Trophoblast cell (in vitro differentiated cells and primary cell): Measurements from ENCODE around the gene DHRS1.

Experiments used
- DNase-seq, 2 donors: peaks; one replicate each; pipeline ENCODE4 v3.0.0-alpha.2; 2016
- H2AFZ ChIP-seq: 2 replicates; pipeline ENCODE4 v1.6.1; 2013; ENCODE audit warnings: low read length, moderate library complexity, mild to moderate bottlenecking; ENCODE audit not compliant: insufficient read depth, poor library complexity
- H2AK5ac ChIP-seq: 2 replicates; pipeline ENCODE4 v1.6.1; 2013; ENCODE audit warnings: mild to moderate bottlenecking, low read length
- H2BK120ac ChIP-seq: 2 replicates; pipeline ENCODE4 v1.6.1; 2013; ENCODE audit warnings: low read length, mild to moderate bottlenecking, moderate library complexity; ENCODE audit not compliant: insufficient read depth, poor library complexity
- H2BK12ac ChIP-seq: 2 replicates; pipeline ENCODE4 v1.6.1; 2013; ENCODE audit warnings: mild to moderate bottlenecking, low read length, moderate library complexity
- H2BK5ac ChIP-seq: 2 replicates; pipeline ENCODE4 v1.6.1; 2013; ENCODE audit warnings: low read length, low read depth, moderate library complexity, mild to moderate bottlenecking; ENCODE audit not compliant: poor library complexity
- H3K14ac ChIP-seq: 2 replicates; pipeline ENCODE4 v1.6.1; 2013; ENCODE audit warnings: mild to moderate bottlenecking, low read length
- H3K18ac ChIP-seq: 2 replicates; pipeline ENCODE4 v1.6.1; 2013; ENCODE audit warnings: mild to moderate bottlenecking, low read length
- H3K23ac ChIP-seq: 2 replicates; pipeline ENCODE4 v1.6.1; 2013; ENCODE audit warnings: low read length
- H3K27ac ChIP-seq: 2 replicates; pipeline ENCODE4 v1.5.1; 2013; ENCODE audit warnings: low read depth, mild to moderate bottlenecking, inconsistent platforms, low read length, moderate library complexity
- H3K27me3 ChIP-seq: 2 replicates; pipeline ENCODE4 v1.6.1; 2013; ENCODE audit warnings: inconsistent platforms, mild to moderate bottlenecking, low read length, moderate library complexity; ENCODE audit not compliant: insufficient read depth
- H3K36me3 ChIP-seq, 2 experiments: 1 replicate in 1 of 2; 2 replicates in 1 of 2; pipeline ENCODE4 v1.6.1; 2013; ENCODE audit warnings: low read length in 2 of 2, mild to moderate bottlenecking in 2 of 2, moderate library complexity in 1 of 2; ENCODE audit not compliant: insufficient read depth in 2 of 2, control insufficient read depth in 1 of 2
- H3K4ac ChIP-seq: 2 replicates; pipeline ENCODE4 v1.6.1; 2013; ENCODE audit warnings: low read depth, mild to moderate bottlenecking, low read length, moderate library complexity
- H3K4me1 ChIP-seq, 2 experiments: 1 replicate in 1 of 2; 2 replicates in 1 of 2; pipeline ENCODE4 v1.6.1; 2013; ENCODE audit warnings: low read length in 2 of 2, mild to moderate bottlenecking in 2 of 2, moderate library complexity in 1 of 2; ENCODE audit not compliant: insufficient read depth in 2 of 2, control insufficient read depth in 1 of 2
- H3K4me2 ChIP-seq: 2 replicates; pipeline ENCODE4 v1.6.1; 2013; ENCODE audit warnings: inconsistent platforms, mild to moderate bottlenecking, low read length, moderate library complexity
- H3K4me3 ChIP-seq: 2 replicates; pipeline ENCODE4 v1.5.1; 2013; ENCODE audit warnings: mild to moderate bottlenecking, low read depth, low read length, inconsistent platforms
- H3K79me1 ChIP-seq: one replicate; pipeline ENCODE4 v1.6.1; 2013; ENCODE audit warnings: low read length
- H3K79me2 ChIP-seq: 2 replicates; pipeline ENCODE4 v1.6.1; 2013; ENCODE audit warnings: low read length, mild to moderate bottlenecking; ENCODE audit not compliant: control insufficient read depth, insufficient read depth, poor library complexity
- H3K9ac ChIP-seq: 2 replicates; pipeline ENCODE4 v1.6.1; 2013; ENCODE audit warnings: mild to moderate bottlenecking, low read length
- H3K9me3 ChIP-seq: 2 replicates; pipeline ENCODE4 v1.6.1; 2013; ENCODE audit warnings: low read depth, mild to moderate bottlenecking, control low read depth, inconsistent platforms, low read length; ENCODE audit not compliant: insufficient read depth
- H4K12ac ChIP-seq: 2 replicates; pipeline ENCODE4 v1.6.1; 2013; ENCODE audit warnings: low read depth, mild to moderate bottlenecking, low read length, moderate library complexity
- H4K8ac ChIP-seq: 2 replicates; pipeline ENCODE4 v1.6.1; 2013; ENCODE audit warnings: low read depth, mild to moderate bottlenecking, low read length, moderate library complexity
- H4K91ac ChIP-seq: one replicate; pipeline ENCODE4 v1.6.1; 2013; ENCODE audit warnings: low read depth, mild to moderate bottlenecking, low read length, moderate library complexity
- WGBS: extraction: QIAGEN DNeasy Blood & Tissue Kit; methylation state at CpG from one replicate; pipeline ENCODE4 v1.1.7; 2013; ENCODE audit warnings: missing lambda C conversion rate; ENCODE audit not compliant: insufficient read length, insufficient coverage; ENCODE audit errors: extremely low coverage; 5-methylcytosine and 5-hydroxymethylcytosine counted together

The DHRS1 gene

GRCh38 chr14:24274101-24274543 lies 25.5 kb downstream of the DHRS1 start:
- Histone ChIP-seq H4K12ac (no peak overlapping the region), H2AFZ (no peak overlapping the region), H3K36me3 (peaks cover 7 to 8% of the 10 kb centered on the region in 2 experiments), H2BK120ac (no peak overlapping the region), H3K23ac (no peak overlapping the region), H3K79me1 (peaks cover 5% of the 10 kb centered on the region), H3K79me2 (peaks cover 2% of the 10 kb centered on the region), H2BK5ac (no peak overlapping the region), H3K4me3 (no peak overlapping the region), H2BK12ac (no peak overlapping the region), H3K4me1 (peaks cover 2 to 7% of the 10 kb centered on the region in 2 experiments), H3K27ac (no peak overlapping the region), H4K8ac (no peak overlapping the region), H3K18ac (no peak overlapping the region), H4K91ac (no peak overlapping the region), H3K9me3 (no peaks in the 10 kb centered on the region), H3K27me3 (no peaks in the 10 kb centered on the region), H3K14ac (no peak overlapping the region), H3K4ac (no peak overlapping the region), H3K9ac (no peak overlapping the region), H3K4me2 (no peak overlapping the region), H2AK5ac (no peak overlapping the region)
- WGBS: no CpG with 5 or more reads among the region's 3 CpGs
- peak in 1 of 2 donors; percentile 40 for DNase-seq

- WGBS: no CpG with 5 or more reads among the region's 3 CpGs
- H4K12ac ChIP-seq: no peak overlapping the region
Measured at GRCh38 chr14:24273422-24273998, 26.1 kb downstream of the DHRS1 start.

GRCh38 chr14:24272467-24272866 lies 27.1 kb downstream of the DHRS1 start:
- H4K12ac ChIP-seq: no peak overlapping the region
- H2BK12ac ChIP-seq: no peak overlapping the region
- WGBS: no CpG with 5 or more reads among the region's 2 CpGs
- no peaks in the 10 kb centered on the region for H3K9me3 ChIP-seq
- H3K79me1 ChIP-seq: peaks cover 5% of the 10 kb centered on the region
- peaks cover 2 to 7% of the 10 kb centered on the region in 2 experiments for H3K4me1 ChIP-seq
- no peak overlapping the region for H3K9ac ChIP-seq
- no peak for DNase-seq
- no peak overlapping the region for H2BK120ac ChIP-seq
- no peaks in the 10 kb centered on the region for H3K27me3 ChIP-seq
- H4K8ac ChIP-seq: no peak overlapping the region
- peaks cover 2% of the 10 kb centered on the region for H3K79me2 ChIP-seq
- no peak overlapping the region for H2BK5ac ChIP-seq
- H3K27ac ChIP-seq: no peak overlapping the region
- H3K18ac ChIP-seq: no peak overlapping the region
- no peak overlapping the region for H3K14ac ChIP-seq
- H3K4me3 ChIP-seq: no peak overlapping the region
- peaks cover 15 to 20% of the 10 kb centered on the region in 2 experiments for H3K36me3 ChIP-seq
- H2AK5ac ChIP-seq: no peak overlapping the region
- H4K91ac ChIP-seq: no peak overlapping the region
- H3K23ac ChIP-seq: no peak overlapping the region
- H3K4me2 ChIP-seq: no peak overlapping the region
- H3K4ac ChIP-seq: no peak overlapping the region
- H2AFZ ChIP-seq: no peak overlapping the region

More at GRCh38 chr14:24273422-24273998, 26.1 kb downstream of the DHRS1 start:
- H3K4me2 ChIP-seq: no peak overlapping the region
- H2AFZ ChIP-seq: no peak overlapping the region
- DNase-seq: no peak
- peaks cover 9 to 13% of the 10 kb centered on the region in 2 experiments for H3K36me3 ChIP-seq
- H4K8ac ChIP-seq: no peak overlapping the region
- H2BK120ac ChIP-seq: no peak overlapping the region
- no peak overlapping the region for H4K91ac ChIP-seq
- H3K4ac ChIP-seq: no peak overlapping the region
- H2BK12ac ChIP-seq: no peak overlapping the region
- H2BK5ac ChIP-seq: no peak overlapping the region
- H3K4me3 ChIP-seq: no peak overlapping the region
- H2AK5ac ChIP-seq: no peak overlapping the region
- H3K79me2 ChIP-seq: peaks cover 2% of the 10 kb centered on the region
- no peak overlapping the region for H3K9ac ChIP-seq
- H3K18ac ChIP-seq: no peak overlapping the region
- no peaks in the 10 kb centered on the region for H3K27me3 ChIP-seq
- no peak overlapping the region for H3K23ac ChIP-seq
- peaks cover 5% of the 10 kb centered on the region for H3K79me1 ChIP-seq
- H3K9me3 ChIP-seq: no peaks in the 10 kb centered on the region
- H3K4me1 ChIP-seq: peaks cover 0 to 5% of the 10 kb centered on the region in 2 experiments
- H3K27ac ChIP-seq: no peak overlapping the region
- H3K14ac ChIP-seq: no peak overlapping the region

- peak overlapping the region; percentile 7 for H4K91ac ChIP-seq
- peak overlapping the region; percentile 23 for H4K8ac ChIP-seq
- H3K14ac ChIP-seq: no peak overlapping the region
- H3K36me3 ChIP-seq: peaks cover 22 to 26% of the 10 kb centered on the region in 2 experiments
- H2AK5ac ChIP-seq: no peak overlapping the region
- no CpG with 5 or more reads among the region's 3 CpGs for WGBS
- H3K4me2 ChIP-seq: peak overlapping the region; percentile 77
- H2BK12ac ChIP-seq: no peak overlapping the region
- H2BK5ac ChIP-seq: no peak overlapping the region
- peak overlapping the region; percentile 31 for H3K4ac ChIP-seq
- no peak for DNase-seq
- peaks cover 3 to 9% of the 10 kb centered on the region in 2 experiments for H3K4me1 ChIP-seq
- peak overlapping the region; percentile 14 for H2AFZ ChIP-seq
- H2BK120ac ChIP-seq: no peak overlapping the region
- no peak overlapping the region for H3K27ac ChIP-seq
- no peak overlapping the region for H4K12ac ChIP-seq
- peak overlapping the region; percentile 42 for H3K9ac ChIP-seq
- H3K79me2 ChIP-seq: peaks cover 2% of the 10 kb centered on the region
- no peaks in the 10 kb centered on the region for H3K27me3 ChIP-seq
- H3K9me3 ChIP-seq: no peaks in the 10 kb centered on the region
- H3K4me3 ChIP-seq: peak overlapping the region; percentile 81
- no peak overlapping the region for H3K23ac ChIP-seq
- H3K79me1 ChIP-seq: peaks cover 5% of the 10 kb centered on the region
- peak overlapping the region; percentile 17 for H3K18ac ChIP-seq
Measured at GRCh38 chr14:24271834-24272263, 27.7 kb downstream of the DHRS1 start.
